ELF-1 (cell line): ENCODE results near the gene CDK14.
"Not testable (repeated sequence)": the region's sequence is repeated elsewhere in the genome, so short reads cannot be mapped to it uniquely, and the experiment has no call there.

Experiments used
- DNase-seq: peaks from one replicate; pipeline ENCODE4 v3.0.0-alpha.2; 2016; ENCODE audit warnings: low read depth, low spot score

CDK14 gene

DNA sequence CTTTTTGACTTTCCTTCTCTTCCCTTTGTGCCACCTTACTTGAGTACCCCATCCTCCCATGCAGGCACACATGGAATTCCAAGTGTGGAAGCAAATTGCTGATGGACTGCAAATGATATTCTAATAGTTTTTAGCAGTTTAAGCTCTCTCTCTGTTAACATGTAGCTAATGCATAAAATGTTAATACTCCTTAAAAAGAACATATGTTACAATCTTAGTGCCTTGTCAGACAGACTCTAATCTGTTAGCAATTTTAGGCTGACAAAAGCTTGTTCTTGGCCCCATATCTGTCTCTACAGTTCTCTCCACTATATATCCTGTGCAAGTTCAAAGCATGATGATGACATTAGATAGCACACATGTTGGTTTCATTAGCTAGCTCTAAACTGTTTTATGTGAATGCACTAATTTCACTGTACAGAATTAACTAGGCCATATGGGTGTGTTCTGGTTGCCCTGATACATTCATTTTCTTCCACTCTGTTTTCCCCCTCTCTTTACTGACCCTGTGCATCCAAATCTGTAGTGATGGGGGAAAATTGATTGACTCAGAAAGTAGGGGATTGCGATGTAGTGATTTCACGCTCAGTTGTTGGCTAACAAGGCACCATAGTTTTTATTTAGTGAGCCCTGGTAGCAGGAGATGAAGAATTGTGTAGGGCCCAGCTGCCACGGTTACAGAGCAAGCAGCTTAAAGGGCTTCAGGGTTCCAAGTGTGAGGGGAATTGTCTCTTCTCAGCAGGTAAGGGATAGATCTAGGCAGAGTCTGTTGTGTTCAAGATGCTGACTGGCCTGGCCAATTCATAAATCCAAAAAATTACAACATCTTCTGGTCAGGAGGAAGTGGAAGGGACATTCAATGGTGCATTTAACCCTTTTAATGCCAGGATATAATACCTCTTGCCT, 553.5 kb downstream of the CDK14 start:
- DNase-seq: no peak

DNA sequence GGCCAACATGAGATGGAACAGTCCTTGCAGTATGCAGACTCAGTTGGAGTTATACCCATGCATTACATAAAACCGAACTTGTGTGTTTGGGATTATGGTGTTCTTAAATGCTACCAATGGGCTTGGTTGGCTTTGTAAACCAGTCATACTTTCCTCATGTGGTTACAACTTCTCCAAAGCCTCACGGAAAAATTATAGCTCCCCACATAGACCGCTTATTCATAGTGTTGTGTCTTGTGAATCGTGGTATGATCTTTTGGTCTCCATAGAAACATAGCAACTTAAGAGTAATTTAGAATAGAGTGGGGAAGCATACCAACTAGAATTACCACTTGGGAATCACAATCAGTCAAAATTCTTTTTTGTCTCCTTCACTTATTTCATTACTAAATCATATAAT, 555.8 kb downstream of the CDK14 start:
- no peak for DNase-seq

DNA sequence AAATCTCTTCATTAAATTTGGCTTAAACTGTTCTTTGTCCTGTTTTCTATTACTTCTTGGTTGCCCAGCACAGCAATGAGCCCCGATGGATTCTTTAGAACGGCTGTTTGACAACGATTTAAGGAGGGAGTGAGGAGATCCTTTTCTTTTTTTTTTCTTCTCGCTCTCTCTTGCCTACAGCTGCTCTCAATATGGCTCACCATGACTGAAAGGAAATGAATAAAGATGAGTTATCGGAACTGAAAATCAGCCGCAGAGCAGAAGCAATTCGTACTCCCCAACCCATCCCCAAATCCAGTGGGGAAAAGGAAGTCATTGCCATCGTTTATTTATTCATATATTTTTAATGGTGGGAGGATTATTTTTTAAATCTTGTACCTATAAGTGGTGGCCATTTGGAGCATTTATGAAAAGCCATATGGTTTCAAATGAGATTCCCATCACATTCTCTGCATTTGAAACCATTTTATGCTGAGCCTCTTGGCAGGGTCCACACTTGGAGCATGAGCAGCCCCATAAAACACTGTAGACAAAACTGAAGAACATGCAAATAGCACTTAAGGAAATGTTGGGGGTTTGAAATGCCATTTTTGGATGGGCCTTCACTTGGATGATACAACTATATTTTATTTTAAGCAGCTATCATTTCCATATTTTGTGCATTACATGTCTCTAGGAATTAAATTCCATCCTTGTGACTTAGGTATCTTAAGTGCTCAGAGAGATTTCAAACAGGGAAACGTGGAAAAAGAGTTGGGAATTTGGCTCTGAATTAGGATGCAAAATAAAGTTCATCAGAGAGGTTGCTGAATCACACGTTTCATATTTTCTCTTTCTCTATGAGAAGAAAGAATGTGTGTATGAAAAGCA, 560.4 kb downstream of the CDK14 start:
- no peak for DNase-seq

DNA sequence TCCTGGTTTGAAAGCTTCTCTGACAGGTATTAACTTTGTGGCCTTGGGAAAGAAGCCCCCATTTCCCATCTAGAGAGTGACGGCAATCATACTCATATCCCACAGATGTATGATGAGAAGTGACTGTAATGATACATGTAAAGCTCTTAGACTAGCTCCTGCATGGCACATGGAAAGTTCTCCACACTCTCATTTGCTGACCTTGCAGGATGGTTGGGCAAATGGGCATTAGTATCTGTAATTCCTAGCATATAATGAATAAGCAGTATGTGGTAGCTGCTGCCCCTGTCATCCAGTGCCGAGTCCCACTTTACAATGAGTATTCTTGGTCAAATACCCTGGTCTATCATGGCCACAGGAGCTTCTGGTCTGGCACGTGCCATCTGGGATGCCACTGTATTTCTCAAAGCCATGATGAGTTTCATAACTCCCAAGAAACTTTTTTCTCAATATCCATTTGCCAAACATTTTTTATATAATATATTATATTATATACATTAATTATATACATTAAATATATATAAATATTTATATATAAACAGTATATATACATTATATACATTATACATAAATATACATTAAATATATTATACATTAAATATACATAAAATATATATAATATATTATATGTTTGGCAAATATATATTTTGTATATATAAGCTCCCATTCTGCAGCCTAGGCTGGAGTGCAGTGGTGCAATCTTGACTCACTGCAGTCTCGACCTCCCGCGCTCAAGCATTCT, 561.6 kb downstream of the CDK14 start:
- DNase-seq: no peak

DNA sequence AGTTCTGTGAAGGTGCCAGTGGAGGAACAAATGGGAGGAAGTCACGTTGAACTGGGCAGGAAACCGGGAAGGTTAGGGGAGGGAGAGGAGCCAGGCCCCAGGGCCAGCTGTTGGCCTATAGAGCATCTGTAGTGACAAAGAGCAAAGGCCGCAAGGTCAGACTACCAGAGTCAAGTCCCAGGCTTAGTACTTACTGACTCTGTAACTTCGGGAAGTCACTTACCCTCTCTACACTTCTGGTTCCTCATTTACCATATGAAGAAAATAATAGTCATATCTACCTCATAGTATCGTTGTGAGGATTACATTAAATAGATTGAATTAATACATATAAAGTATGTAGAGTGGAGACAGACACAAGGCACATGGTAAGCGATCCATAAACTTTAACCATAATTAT, 566.3 kb downstream of the CDK14 start:
- no peak for DNase-seq

DNA sequence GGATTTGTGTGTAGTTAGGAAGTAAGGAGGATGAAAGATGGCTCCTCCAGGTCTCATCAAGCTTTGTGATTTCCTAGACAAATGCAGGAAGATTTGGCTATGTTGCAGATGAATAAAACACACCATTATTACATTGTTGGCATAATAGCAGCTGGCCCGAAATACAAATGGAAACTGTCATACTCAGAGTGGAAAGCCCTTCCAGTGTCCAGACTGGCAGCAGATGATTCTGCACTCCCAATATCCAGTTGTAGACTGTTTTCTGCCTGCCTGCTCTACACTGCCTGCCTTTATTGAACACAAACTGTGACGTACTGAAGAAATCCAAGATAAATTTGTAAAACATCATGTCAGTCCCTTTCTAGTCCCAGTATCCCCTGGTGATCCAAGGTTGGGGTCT, 568.4 kb downstream of the CDK14 start:
- no peak for DNase-seq

DNA sequence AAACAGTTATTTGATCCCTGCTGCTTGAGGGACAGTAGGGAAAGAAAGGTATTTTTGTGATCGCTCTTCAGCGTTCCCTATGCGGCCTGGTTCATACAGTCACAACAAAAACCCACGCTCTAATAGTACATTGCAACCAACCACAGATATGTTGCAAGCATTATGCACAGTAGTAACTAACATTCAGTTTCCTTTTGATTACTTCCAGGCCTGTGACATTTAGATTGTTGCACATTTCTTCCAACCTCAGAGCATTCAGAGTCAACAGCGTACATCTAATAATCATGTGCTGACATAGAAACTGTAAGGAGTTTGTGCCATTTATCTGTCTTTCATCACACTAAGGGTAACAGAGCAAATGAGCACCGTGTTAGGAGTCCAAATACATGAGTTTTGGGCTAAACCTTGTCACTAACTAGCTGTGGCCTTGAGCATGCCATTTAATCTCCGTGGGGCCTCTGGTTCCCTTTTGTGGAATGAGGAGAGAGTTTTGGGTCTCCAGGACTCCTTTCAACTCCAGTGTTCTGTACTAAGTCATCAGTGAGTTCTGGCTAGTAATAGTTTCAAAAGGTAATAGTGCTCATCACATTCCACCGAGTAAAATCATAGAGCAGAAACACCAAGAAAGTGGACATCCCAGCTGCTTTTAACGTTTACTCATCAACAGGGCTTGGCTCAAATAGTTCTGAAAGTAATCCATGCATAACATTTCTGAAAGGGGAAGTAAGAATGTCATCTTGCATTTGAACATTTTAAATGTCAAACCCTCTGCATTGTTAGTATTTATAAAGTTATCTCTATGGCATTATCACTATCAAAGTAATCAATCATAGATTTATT, 569.1 kb downstream of the CDK14 start:
- no peak for DNase-seq

DNA sequence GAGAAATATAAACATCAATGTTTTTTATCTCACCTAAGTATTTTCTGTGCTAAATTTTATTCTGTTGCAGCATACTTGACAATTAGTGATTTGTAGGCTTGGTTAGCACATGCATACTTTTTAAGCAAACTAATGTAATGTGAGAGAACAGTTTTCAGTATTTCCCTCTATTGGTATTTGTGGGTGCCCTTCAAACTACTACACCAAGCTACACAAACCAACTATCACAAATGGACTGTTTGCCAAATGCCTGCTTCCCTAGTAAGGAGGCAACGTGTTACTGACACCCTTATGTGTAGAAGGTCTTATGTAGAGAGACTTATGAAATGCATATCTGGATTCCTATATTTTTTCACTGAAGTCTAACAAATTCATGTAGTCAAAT, 569.7 kb downstream of the CDK14 start:
- DNase-seq: no peak

DNA sequence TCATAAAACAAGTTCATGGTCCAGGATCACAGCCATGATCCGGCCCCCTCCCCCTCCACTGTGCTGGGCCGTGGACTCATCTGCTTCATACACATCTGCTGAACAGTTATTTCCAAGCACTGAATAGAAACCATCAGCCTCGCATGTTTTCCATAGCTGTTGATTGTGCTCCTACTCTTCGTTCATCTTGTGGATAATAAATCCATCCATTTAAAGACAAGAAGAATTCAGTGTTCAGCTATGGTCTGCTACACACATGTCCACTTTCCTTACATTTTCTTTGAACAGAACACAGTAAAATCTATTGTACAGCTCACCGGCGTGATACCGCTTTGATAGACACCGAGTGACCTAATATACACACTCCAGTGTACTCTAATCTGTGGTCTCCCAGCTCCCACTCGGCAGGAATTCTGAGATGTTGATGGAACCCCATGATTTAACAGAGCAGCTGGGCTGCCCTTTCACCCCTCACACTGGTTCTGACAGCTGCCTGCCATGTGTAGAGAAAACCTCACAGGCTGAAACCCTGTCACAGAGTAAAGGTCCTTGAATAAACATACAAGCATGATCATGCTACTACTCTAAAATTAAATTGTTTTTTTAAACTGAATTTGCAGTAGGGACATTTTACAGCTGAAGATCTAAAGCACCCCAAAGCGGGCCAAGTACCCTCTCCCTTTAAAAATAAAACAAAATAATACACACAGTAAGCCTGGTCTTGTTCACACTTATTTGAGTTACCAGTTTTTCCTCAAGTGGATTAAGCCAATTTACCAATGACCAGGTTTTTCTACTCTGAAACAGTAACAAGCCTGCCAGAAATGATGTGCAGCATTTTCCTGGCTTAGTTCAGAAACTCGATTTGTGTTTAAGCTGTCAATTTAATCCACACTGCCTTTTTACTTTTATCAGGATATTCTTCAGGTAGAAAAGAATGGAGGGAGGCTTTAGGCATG, 573.0 kb downstream of the CDK14 start:
- DNase-seq: no peak

DNA sequence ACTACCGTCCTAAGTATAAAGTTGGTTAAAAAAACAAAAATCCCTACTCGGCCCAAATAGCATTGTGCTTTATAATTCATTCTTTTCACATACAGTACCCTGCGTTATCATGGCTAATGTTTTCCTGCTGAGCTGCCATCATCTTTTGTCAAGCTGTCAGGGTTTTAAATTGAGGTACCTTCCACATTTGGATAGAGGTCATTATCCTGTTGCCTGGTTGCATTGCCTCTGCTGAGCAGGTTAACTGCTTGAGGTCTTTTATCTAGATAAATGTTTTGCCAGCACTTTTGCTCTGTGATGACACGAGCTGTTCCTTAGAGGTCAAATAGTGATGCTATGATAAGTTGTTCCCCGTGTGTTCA, 573.7 kb downstream of the CDK14 start:
- no peak for DNase-seq

DNA sequence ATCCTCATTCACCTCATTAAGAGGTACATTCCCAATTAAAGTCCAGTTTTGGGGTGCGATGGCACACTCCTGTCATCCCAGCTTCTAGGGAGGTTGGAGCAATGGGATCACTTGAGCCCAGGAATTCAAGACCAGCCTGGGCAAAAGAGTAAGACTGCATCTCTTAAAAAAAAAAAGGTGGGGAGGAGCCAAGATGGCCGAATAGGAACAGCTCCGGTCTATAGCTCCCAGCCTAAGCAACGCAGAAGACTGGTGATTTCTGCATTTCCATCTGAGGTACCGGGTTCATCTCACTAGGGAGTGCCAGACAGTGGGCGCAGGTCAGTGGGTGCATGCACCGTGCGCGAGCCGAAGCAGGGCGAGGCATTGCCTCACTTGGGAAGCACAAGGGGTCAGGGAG, 577.1 kb downstream of the CDK14 start:
- not testable (repeated sequence) for DNase-seq

DNA sequence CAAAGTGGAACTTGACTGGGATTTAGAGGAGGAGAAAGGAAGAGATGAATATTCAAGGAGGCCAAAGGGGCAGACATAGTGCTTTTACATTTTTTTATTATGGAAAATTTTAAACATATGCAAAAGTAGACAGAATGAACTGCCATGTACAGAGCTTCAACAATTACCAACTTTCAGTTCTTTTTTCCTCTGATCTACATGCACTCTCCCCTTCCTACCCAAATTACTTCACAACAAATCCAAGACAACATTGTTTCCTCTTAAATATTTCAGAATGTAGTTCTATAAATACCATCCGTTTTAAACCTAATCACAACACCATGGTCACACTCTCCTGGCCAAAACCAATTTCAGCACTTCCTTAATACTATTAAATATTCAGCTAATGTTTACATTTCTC, 584.6 kb downstream of the CDK14 start:
- DNase-seq: no peak

DNA sequence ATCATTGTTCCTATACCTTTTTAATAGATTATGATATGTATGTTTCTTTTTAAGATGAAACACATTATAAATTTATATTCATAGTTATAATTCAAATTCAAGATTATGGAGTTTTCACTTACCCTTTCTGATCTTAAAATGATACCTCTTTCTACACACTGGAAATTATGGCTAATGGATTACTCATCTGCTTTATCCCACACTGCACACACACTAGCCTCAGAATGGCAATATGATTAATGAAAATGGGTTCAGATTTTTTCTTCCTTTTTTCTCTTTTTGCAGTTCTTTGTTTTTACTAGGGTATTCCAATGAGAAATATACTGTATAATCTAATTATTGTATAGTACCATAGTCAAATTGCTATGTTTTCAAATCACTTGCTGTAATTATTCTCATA, 585.8 kb downstream of the CDK14 start:
- DNase-seq: no peak

DNA sequence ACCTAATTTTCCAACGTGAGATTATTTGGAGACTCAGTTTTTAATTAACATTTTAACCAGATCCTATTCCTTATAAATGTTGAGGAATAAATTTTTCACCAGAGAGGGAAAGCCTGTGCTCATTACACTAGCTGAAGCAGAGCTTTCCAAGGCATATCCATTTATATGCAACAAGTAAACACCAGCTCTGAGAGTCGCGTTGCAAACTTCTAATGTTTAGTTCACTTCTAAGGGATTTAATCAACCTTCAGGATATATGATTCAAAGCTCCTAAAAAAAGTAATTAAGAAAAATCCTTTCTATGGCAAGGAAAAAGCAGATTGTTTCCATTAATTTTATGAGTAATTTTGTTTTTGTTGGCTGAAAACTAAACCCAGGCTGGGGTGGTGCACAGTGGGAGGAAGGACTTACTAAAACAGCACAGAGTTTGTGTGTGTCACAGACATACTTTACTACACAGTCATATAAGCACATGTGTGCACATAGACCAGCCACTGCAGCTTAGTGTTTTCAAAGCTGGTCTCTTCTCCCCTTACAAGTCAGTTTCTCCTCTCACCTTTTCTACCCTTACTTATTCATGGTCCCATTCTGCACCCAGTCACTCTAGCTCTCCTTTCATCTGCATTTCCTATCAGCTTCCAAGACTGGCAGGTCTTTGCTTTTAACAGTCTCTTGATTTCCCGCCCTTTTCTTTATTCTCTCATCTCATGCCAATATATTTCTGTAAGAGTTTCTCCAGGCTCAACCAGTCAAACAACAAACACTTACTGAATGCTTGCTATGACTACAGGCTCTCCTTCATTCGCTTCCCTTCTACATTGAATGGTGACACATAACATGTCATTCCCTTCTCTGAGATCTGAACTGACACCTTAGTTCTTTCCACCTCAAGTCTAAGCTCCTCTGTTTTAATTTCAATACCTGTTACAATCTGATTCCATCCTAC, 587.0 kb downstream of the CDK14 start:
- no peak for DNase-seq

DNA sequence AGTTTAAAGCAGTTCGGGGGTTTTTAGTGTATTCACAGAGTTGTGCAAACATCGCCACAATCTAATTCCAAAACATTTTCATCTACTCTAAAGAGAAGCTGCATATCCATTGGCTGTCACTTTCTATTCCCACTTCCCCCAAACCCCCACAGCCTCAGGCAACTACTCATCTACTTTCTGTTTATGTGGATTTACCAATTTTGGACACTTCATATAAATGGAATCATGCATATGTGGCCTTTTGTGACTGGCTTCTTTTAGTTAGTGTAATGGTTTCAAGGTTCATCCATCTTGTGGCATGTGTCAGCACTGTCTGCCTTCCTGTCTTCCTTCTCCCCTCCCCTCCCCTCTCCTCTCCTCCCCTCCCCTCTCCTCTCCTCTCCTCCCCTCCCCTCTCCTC, 589.6 kb downstream of the CDK14 start:
- no peak for DNase-seq

DNA sequence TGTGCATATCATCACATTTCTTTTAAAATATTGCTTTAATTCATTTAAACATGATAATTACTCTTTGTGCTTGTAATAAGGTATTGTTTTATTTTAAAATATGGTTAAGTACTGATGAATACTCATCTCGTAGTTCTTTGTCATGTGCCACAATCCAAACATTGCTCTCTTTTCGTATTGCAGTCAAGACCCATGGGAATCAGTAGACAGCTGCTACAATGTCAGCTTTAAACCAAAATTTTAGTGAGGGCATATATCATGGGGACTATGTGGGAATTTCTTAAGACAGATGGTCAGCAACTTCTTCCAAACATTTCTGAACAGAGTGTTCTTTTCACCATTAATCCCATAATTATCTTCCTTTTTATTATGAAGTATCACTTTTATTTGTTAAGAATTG, 590.9 kb downstream of the CDK14 start:
- DNase-seq: no peak

DNA sequence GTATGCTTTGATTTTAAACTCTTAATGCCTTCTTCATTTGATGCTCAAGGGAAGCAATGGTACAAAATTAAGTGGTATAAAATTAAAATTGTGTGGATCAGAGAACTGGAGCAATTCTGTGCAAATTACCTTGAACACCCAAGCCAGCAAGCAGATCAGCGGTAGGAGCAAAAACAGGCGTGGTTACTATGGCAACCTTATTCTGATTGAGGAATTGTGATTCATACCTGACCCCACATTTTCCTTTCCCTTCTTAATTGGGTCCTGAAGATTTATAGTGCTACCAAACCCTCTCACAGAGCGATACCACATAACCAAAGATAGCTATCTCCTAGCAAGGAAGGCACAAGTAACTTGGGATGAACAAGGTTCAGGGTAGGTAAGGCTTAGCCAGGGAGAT, 595.6 kb downstream of the CDK14 start:
- DNase-seq: no peak

DNA sequence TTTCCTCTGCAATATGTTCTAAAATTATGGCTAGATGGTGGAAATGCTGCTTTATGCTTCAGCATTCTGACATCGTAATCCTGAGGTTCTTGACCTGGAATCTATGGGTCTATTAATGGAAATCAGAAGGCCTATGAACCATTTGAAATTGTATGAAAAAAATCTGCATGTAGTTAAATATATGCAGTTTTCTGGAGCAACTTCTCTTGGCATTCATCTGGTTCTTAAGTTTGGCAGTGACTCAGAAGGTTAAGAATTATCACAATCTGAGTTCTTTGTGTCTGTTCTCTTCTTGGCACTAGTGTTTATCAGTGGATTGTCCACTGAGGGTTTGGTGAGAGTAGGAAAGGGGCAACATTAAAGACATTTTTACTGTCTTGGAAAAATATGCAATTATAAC, 597.0 kb downstream of the CDK14 start:
- no peak for DNase-seq

DNA sequence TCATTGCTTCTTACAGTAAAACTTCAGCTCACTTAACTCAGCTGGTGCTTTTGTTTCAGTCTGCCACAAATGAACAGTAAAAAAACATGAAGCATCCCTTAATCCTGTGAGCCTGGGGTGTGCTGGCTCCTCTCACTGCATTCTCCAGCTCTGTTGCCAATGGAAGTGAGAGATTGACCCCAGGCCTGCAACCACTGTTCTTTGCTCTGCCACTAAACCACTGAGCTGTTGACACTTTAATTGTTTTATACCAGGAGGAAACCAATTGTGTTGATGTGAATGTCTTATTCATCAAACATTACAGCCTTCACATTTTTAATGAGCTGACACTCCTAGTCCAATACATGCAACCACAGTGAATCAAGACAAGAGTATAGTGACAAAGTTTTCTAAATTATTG, 598.7 kb downstream of the CDK14 start:
- DNase-seq: peak; percentile 9
